H1 (cell line): ENCODE results near the gene FAM83F.

Experiments
- ATF3 ChIP-seq: IDR thresholded peaks from 2 replicates; pipeline ENCODE4 v1.6.1; 2011; ENCODE audit warnings: low read depth, mild to moderate bottlenecking, low read length; ENCODE audit not compliant: insufficient read depth
- CTCF ChIP-seq, 3 experiments: IDR thresholded peaks; 1 replicate in 2 of 3; 2 replicates in 1 of 3; pipeline versions ENCODE4 v1.5.1 to v1.6.1; 2011; ENCODE audit warnings: low read length in 3 of 3, mild to moderate bottlenecking in 3 of 3, inconsistent platforms in 2 of 3, low read depth in 1 of 3, moderate library complexity in 1 of 3; ENCODE audit not compliant: insufficient read depth in 1 of 3; ENCODE audit errors: control extremely low read depth in 1 of 3
- JUND ChIP-seq: IDR thresholded peaks from 2 replicates; pipeline ENCODE4 v1.6.1; 2011; ENCODE audit warnings: mild to moderate bottlenecking, improper control_type of control experiment, low read length
- MAFK ChIP-seq: IDR thresholded peaks from 2 replicates; pipeline ENCODE4 v1.6.1; 2012; ENCODE audit warnings: low read depth, mild to moderate bottlenecking, improper control_type of control experiment, low read length
- POLR2A ChIP-seq, 2 experiments: IDR thresholded peaks; 1 replicate in 1 of 2; 2 replicates in 1 of 2; pipeline ENCODE4 v1.6.1; 2011; ENCODE audit warnings: low read depth in 2 of 2, low read length in 2 of 2, mild to moderate bottlenecking in 2 of 2; ENCODE audit errors: control extremely low read depth in 1 of 2
- TAF1 ChIP-seq: IDR thresholded peaks from 2 replicates; pipeline ENCODE4 v1.6.1; 2011; ENCODE audit warnings: mild to moderate bottlenecking, low read depth, low read length
- ZNF274 ChIP-seq: IDR thresholded peaks from 2 replicates; pipeline ENCODE4 v1.7.0; 2012; ENCODE audit warnings: low read length, borderline replicate concordance; ENCODE audit errors: extremely low read depth

- no peak for TF ChIP-seq ATF3
- TF ChIP-seq MAFK: no peak
- no peak for TF ChIP-seq ZNF274
- TF ChIP-seq JUND: no peak
- TF ChIP-seq TAF1: no peak
- no peak for TF ChIP-seq CTCF (IDR thresholded peaks at IDR 0.05; ENCODE audit: control extremely low read depth in 1 of 3, insufficient read depth in 1 of 3, low read depth in 1 of 3, low read length in 3 of 3)
- no peak for TF ChIP-seq POLR2A (IDR thresholded peaks at IDR 0.05; ENCODE audit: control extremely low read depth in 1 of 2, low read depth in 2 of 2, low read length in 2 of 2)
These were observed 22.1 kb upstream of the FAM83F start for GRCh38 chr22:39972641-39973040.
